Calu3 (cell line): ENCODE results near the gene SIDT1. TPM values are rescaled to one million over a fixed set of nuclear protein-coding genes. Genes with fewer than 3 reads are reported as not detected.

Source experiments
- BruUV-seq: library from RNA; stranded (reverse); fragments of 400-500 nt; replicated peaks from 2 replicates; lab custom pipeline; 2021; lab: Mats Ljungman, UMichigan
- CTCF ChIA-PET: fragments of 300-600 bp; sonication (Branson Sonifier 250); formaldehyde crosslinking; loops from one replicate; lab custom pipeline; 2022; ENCODE audit warnings: antibody characterized with exemption; lab: Charles Lee
- DNase-seq: peaks from one replicate; pipeline ENCODE4 v3.0.0; 2022
- H3K27ac Mint-ChIP-seq: one replicate; pipeline ENCODE4 v1.8.0; 2022; ENCODE audit warnings: mixed read lengths; ENCODE audit not compliant: unreplicated experiment
- H3K27me3 Mint-ChIP-seq: one replicate; pipeline ENCODE4 v1.8.0; 2022; ENCODE audit warnings: mixed read lengths; ENCODE audit not compliant: unreplicated experiment
- H3K36me3 Mint-ChIP-seq: one replicate; pipeline ENCODE4 v1.8.0; 2022; ENCODE audit warnings: mild to moderate bottlenecking, moderate library complexity, mixed read lengths; ENCODE audit not compliant: insufficient read depth, unreplicated experiment
- H3K4me1 Mint-ChIP-seq: one replicate; pipeline ENCODE4 v1.8.0; 2022; ENCODE audit warnings: mild to moderate bottlenecking, low read depth, mixed read lengths; ENCODE audit not compliant: unreplicated experiment
- H3K4me3 Mint-ChIP-seq: one replicate; pipeline ENCODE4 v1.8.0; 2022; ENCODE audit warnings: mild to moderate bottlenecking, low read depth, moderate library complexity, mixed read lengths; ENCODE audit not compliant: unreplicated experiment
- H3K9me3 Mint-ChIP-seq: one replicate; pipeline ENCODE4 v1.8.0; 2022; ENCODE audit warnings: low read depth, mixed read lengths; ENCODE audit not compliant: unreplicated experiment
- CTCF ChIP-seq: fragments of 200-600 bp; IDR thresholded peaks from one replicate; pipeline ENCODE4 v1.8.0; 2022; ENCODE audit warnings: antibody characterized with exemption; ENCODE audit not compliant: unreplicated experiment
- intact Hi-C: fragments of 100-400 bp; cut with micrococcal nuclease; formaldehyde crosslinking; loops from one replicate; pipeline ENCODE4 v1.10.0; 2022; ENCODE audit not compliant: unreplicated experiment
- total RNA-seq: library from RNA; stranded (reverse); gene quantifications from 2 replicates; pipeline ENCODE4 v1.2.3, GENCODE V29; 2022

SIDT1 gene
- total RNA-seq, 1 experiment from 2014 or later, result 0.87 TPM

GRCh38 chr3:113498221-113499005 is 33.9 kb upstream of the SIDT1 start:
- H3K4me1 Mint-ChIP-seq, result no peaks in the 10 kb centered on the region
- CTCF ChIA-PET, result interaction anchor here (1.0 to 1.5 kb wide), 2 partner anchors 16 to 79 kb away, joined by 5 to 6 read pairs; partner anchors contain the start of gene SPICE1
- TSS peak; percentile 30 for BruUV-seq
- no peaks in the 10 kb centered on the region for H3K36me3 Mint-ChIP-seq
- H3K4me3 Mint-ChIP-seq, result no peak overlapping the region
- intact Hi-C loops, result loop anchor here (5.0 kb wide), 1 partner anchor 244 kb away; no protein-coding TSS in a partner anchor
- no peaks in the 10 kb centered on the region for H3K27me3 Mint-ChIP-seq
- DNase-seq, result no peak
- no peaks in the 10 kb centered on the region for H3K9me3 Mint-ChIP-seq
- H3K27ac Mint-ChIP-seq, result no peak overlapping the region
- TF ChIP-seq CTCF, result no peak

- CTCF ChIA-PET, result interaction anchor here (1.5 kb wide), 1 partner anchor 78 kb away, joined by 5 read pairs; no protein-coding TSS in a partner anchor
- TF ChIP-seq CTCF, result no peak
- BruUV-seq, result no TSS peak
- Mint-ChIP-seq H3K4me1 (no peaks in the 10 kb centered on the region), H3K27me3 (no peaks in the 10 kb centered on the region), H3K27ac (no peak overlapping the region), H3K36me3 (no peaks in the 10 kb centered on the region), H3K9me3 (no peaks in the 10 kb centered on the region), H3K4me3 (no peak overlapping the region)
- DNase-seq, result no peak
- intact Hi-C loops, result loop anchor here (5.0 kb wide), 1 partner anchor 243 kb away; no protein-coding TSS in a partner anchor
Measured at GRCh38 chr3:113499081-113499480, 33.3 kb upstream of the SIDT1 start.

GRCh38 chr3:113501597-113501996 is 30.8 kb upstream of the SIDT1 start:
- no peak for TF ChIP-seq CTCF
- no peaks in the 10 kb centered on the region for H3K4me1 Mint-ChIP-seq
- H3K9me3 Mint-ChIP-seq, result no peaks in the 10 kb centered on the region
- no peaks in the 10 kb centered on the region for H3K36me3 Mint-ChIP-seq
- no peak overlapping the region for H3K4me3 Mint-ChIP-seq
- DNase-seq, result no peak
- no TSS peak for BruUV-seq
- no peaks in the 10 kb centered on the region for H3K27me3 Mint-ChIP-seq
- CTCF ChIA-PET, result no interaction called here
- intact Hi-C loops, result no loop called here
- no peak overlapping the region for H3K27ac Mint-ChIP-seq

- intact Hi-C loops, result no loop called here
- no peak overlapping the region for H3K4me3 Mint-ChIP-seq
- CTCF ChIA-PET, result no interaction called here
Measured at GRCh38 chr3:113505867-113506266, 26.5 kb upstream of the SIDT1 start.

More at GRCh38 chr3:113505867-113506266, 26.5 kb upstream of the SIDT1 start:
- H3K36me3 Mint-ChIP-seq, result no peaks in the 10 kb centered on the region
- no peak for DNase-seq
- no peaks in the 10 kb centered on the region for H3K9me3 Mint-ChIP-seq
- TF ChIP-seq CTCF, result no peak
- no peaks in the 10 kb centered on the region for H3K4me1 Mint-ChIP-seq
- no peaks in the 10 kb centered on the region for H3K27me3 Mint-ChIP-seq
- H3K27ac Mint-ChIP-seq, result no peak overlapping the region
- BruUV-seq, result no TSS peak
